HG03135 (cell line): Measurements from ENCODE around the gene PINK1.
"Not testable (repeated sequence)": the region's sequence is repeated elsewhere in the genome, so short reads cannot be mapped to it uniquely, and the experiment has no call there.

Experiments used
- ATAC-seq: cut with Tn5 transposase; IDR thresholded peaks from one replicate; pipeline ENCODE4 v1.9.1; 2021; ENCODE audit warnings: mild to moderate bottlenecking, moderate library complexity; ENCODE audit not compliant: unreplicated experiment

The PINK1 gene

GRCh38 chr1:20633190-20634064, at the start of gene PINK1:
PINK1 (plus strand) TSS chr1:20633458; CDS start chr1:20633549, 91 bp downstream.
- ATAC-seq: no peak

GRCh38 chr1:20584890-20585289, 48.4 kb upstream of the PINK1 start:
- ATAC-seq: no peak

GRCh38 chr1:20586953-20587660, 46.2 kb upstream of the PINK1 start:
- no peak for ATAC-seq

- ATAC-seq: no peak
Observed at GRCh38 chr1:20587661-20588053, 45.6 kb upstream of the PINK1 start.

- no peak for ATAC-seq
Observed at GRCh38 chr1:20588634-20589225, 44.5 kb upstream of the PINK1 start, which contains the start of gene CDA. CDA (plus strand) TSS chr1:20589097; CDS start chr1:20589130, 33 bp downstream.

GRCh38 chr1:20589331-20590278, 43.7 kb upstream of the PINK1 start:
- no peak for ATAC-seq

GRCh38 chr1:20590306-20590777, 42.9 kb upstream of the PINK1 start:
- ATAC-seq: no peak

- ATAC-seq: no peak
Observed at GRCh38 chr1:20593756-20594155, 39.5 kb upstream of the PINK1 start.

GRCh38 chr1:20594746-20595145, 38.5 kb upstream of the PINK1 start:
- ATAC-seq: no peak

- ATAC-seq: no peak
Observed at GRCh38 chr1:20596106-20596505, 37.2 kb upstream of the PINK1 start.

GRCh38 chr1:20597650-20598049, 35.6 kb upstream of the PINK1 start:
- ATAC-seq: no peak

- ATAC-seq: no peak
Observed at GRCh38 chr1:20600156-20600555, 33.1 kb upstream of the PINK1 start.

GRCh38 chr1:20601129-20601825, 32.0 kb upstream of the PINK1 start:
- no peak for ATAC-seq

GRCh38 chr1:20602851-20603450, 30.3 kb upstream of the PINK1 start:
- no peak for ATAC-seq

- ATAC-seq: no peak
Observed at GRCh38 chr1:20603504-20604464, 29.5 kb upstream of the PINK1 start.

GRCh38 chr1:20604678-20605077, 28.6 kb upstream of the PINK1 start:
- no peak for ATAC-seq

GRCh38 chr1:20606801-20607570, 26.3 kb upstream of the PINK1 start:
- ATAC-seq: not testable (repeated sequence)
